Epithelial cell of proximal tubule (primary cell): ENCODE results near the gene SOBP. TPM values are rescaled to one million over a fixed set of nuclear protein-coding genes. Genes with fewer than 3 reads are reported as not detected.

Experiments used
- DNase-seq: peaks from one replicate; pipeline ENCODE4 v3.0.0-alpha.2; 2011; ENCODE audit warnings: low read depth
- H3K4me3 ChIP-seq: 2 replicates; pipeline ENCODE4 v1.5.1; 2011; ENCODE audit warnings: low read depth, mild to moderate bottlenecking, low read length
- CTCF ChIP-seq: conservative IDR thresholded peaks from 2 replicates; pipeline ENCODE4 v1.5.1; 2012; ENCODE audit warnings: low read depth, mild to moderate bottlenecking, low read length
- total RNA-seq: library from RNA; depleted of rRNA; stranded (reverse); fragments of >200 nt; gene quantifications from 2 replicates; pipeline ENCODE4 v1.2.3, GENCODE V29; 2015

The SOBP gene
- total RNA-seq, 1 donor from 2014 or later: 2.5 TPM

DNA sequence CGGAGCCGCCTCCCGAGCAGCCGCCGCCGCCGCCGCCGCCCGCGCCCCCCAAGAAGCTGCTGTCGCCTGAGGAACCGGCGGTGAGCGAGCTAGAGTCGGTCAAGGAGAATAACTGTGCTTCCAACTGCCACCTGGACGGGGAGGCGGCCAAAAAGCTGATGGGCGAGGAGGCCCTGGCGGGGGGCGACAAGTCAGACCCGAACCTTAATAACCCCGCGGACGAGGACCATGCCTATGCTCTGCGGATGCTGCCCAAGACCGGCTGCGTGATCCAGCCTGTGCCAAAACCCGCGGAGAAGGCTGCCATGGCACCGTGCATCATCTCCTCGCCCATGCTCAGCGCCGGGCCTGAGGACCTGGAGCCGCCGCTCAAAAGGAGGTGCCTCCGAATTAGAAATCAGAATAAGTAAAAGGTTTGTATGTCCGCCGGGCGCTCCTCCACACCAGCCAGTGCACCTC is 145.2 kb downstream of the SOBP start:
- TF ChIP-seq CTCF: no peak
- H3K4me3 ChIP-seq: no peak overlapping the region
- no peak for DNase-seq

DNA sequence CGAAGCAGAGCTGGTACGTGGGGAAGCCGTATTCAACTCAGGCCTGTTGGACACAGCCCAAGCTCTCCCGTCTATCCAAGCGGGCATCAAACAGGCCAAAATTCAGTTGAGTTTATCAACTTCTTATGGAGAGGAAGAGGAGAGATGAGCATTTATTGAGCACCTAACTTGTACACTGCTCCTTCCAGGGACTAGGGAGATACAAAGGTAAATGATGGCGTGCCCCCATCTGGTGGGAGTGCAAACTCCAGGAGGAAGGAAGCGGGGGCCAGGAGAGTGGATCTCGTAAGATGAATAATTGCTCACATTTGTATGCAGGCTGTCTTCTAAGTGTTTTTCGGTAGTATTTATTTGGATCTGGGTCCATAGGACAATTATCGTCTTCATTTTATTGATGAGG is 146.6 kb downstream of the SOBP start:
- no peak for TF ChIP-seq CTCF
- no peak for DNase-seq
- no peak overlapping the region for H3K4me3 ChIP-seq

DNA sequence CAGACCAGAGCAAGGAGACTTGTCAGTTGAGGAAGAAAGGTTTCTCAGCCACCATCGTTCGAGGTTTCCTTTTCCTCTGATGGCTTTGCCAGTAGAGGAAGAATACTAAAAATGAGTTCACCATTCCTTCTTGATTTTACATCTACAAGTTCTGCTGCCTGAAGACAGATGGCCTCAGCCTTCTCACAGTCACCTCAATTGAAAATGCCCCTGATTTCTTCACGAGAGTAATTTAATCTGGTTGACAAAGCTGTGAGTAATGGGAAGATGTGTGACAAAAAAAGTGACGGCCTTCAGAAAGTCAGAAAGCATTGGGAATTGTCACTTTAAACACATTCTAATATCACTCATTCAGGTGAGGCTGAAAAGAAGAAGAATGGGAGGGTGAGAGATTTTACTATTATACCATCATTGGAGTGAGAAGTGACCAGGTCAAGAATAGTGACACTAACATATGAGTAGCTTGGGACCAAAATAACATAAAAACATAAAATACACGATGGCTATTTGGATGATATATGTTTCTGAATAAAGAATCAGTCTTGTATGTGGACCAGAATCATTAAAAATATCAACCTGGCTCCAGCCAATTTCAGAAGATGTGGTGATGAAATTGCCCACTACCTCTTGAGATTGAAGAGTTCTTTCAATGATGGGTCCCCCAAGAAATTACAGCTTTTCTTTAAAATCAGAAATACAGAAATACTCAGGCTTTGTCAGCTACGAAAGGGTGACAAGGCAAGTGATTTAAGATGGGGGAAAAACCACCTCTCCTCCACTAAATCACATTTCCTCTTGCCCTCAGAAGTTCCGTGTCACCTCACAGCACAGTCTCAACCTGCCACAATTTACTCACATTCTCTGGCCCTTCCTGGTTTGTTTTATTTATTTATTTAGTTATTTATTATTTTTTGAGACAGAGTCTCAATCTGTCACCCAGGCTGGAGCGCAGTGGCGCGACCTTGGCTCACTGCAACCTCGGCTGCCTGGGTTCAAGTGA is 147.7 kb downstream of the SOBP start:
- no peak for TF ChIP-seq CTCF
- DNase-seq: no peak
- H3K4me3 ChIP-seq: no peak overlapping the region

DNA sequence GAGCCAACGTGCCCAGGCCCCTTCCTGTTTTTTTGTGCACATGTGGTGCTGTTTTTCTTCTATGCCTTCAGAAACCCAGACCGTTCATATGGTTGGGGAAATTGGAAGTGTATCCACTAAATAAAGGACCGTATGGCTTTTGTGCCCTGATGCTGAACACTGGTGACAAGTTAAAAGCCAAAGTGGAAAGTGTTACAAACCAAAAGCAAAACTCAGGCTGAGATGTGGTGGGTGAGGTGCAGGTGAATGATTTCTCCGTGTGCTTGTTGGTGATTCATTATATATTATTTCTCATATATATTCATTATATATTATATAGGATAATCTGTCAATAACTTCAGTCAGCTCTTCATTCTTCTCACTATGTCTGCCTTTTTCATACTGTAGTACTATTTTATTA is 148.6 kb downstream of the SOBP start:
- no peak for TF ChIP-seq CTCF
- H3K4me3 ChIP-seq: no peak overlapping the region
- DNase-seq: no peak

DNA sequence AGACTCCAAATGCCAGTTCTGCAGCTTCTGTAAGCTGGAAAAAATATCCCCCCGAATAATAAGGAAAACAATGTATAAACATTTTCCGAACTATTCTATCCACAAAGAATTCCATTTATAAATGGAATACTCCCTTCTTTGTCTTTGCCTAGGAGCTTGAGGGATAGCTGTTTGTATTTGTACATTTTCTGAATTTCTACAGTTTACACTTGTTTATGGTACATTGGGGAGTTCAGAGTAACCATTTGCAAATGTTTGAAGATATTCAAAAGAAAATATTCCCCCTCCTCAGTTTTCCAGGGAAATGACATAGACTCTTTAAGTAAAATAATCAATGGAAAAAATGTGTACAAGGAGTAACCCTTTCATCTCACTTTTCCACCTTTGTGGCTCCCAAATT is 149.6 kb downstream of the SOBP start:
- TF ChIP-seq CTCF: no peak
- no peak overlapping the region for H3K4me3 ChIP-seq
- no peak for DNase-seq

- TF ChIP-seq CTCF: no peak
- no peak overlapping the region for H3K4me3 ChIP-seq
- no peak for DNase-seq
These were observed 151.2 kb downstream of the SOBP start for GRCh38 chr6:107641071-107641470.
